Mucosa of descending colon (tissue), 3 donors: ENCODE measurements around the gene GLI1. TPM values are rescaled to one million over a fixed set of nuclear protein-coding genes. Genes with fewer than 3 reads are reported as not detected.
A peak's percentile ranks its signal among the peaks of the same experiment; 100 is the strongest.
"Not testable (repeated sequence)": the region's sequence is repeated elsewhere in the genome, so short reads cannot be mapped to it uniquely, and the experiment has no call there.

Experiments
- ATAC-seq: fragments of 200-7000 bp; cut with Tn5 transposase; one replicate; pipeline ENCODE4 v1.9.1; 2020; ENCODE audit warnings: mild to moderate bottlenecking, moderate library complexity
- DNase-seq, 3 donors: peaks; one replicate each; pipeline ENCODE4 v3.0.0-alpha.2; 2020
- H3K36me3 ChIP-seq: fragments of 200-600 bp; one replicate; pipeline ENCODE4 v1.8.0; 2021; ENCODE audit warnings: low read depth, mild to moderate bottlenecking
- H3K4me1 ChIP-seq: fragments of 200-600 bp; one replicate; pipeline ENCODE4 v1.8.0; 2021; ENCODE audit warnings: low read depth, mild to moderate bottlenecking
- H3K4me3 ChIP-seq: fragments of 200-600 bp; one replicate; pipeline ENCODE4 v1.8.0; 2021; ENCODE audit warnings: mild to moderate bottlenecking
- H3K9me3 ChIP-seq: fragments of 200-600 bp; one replicate; pipeline ENCODE4 v1.8.0; 2021; ENCODE audit warnings: mild to moderate bottlenecking
- intact Hi-C, 2 donors: fragments of 100-400 bp; cut with DNase I in 1 of 2; cut with micrococcal nuclease in 1 of 2; formaldehyde crosslinking; loops; one replicate each; pipeline versions ENCODE4 v1.11.0 to v1.11.1; 2022; cut with DNase I, micrococcal nuclease
- total RNA-seq, 3 donors: library from RNA; stranded (reverse); fragmentation: NEBNext Ultra II Directional in 2 of 3; extraction: Animal tissue kit (Norgen Biotek cat#: 25700) in 2 of 3; gene quantifications; one replicate each; pipeline versions ENCODE4 v1.2.1 to v1.2.4, GENCODE V29; 2021 to 2023
- TF ChIP-seq, protein P1 (sequence below): fragments of 200-600 bp; IDR thresholded peaks from one replicate; pipeline ENCODE4 v1.8.0; 2022; ENCODE audit warnings: antibody characterized with exemption, mild to moderate bottlenecking
- donor health status: DM: no; HTN: no; CAD: no; lungs with moderate emphysema.
- donor health status: DM: no; HTN: no; CAD: no.
- donor health status: DM: no; HTN: yes; CAD: no.

GLI1 gene
- total RNA-seq, 3 donors from 2014 or later: 0.46 to 2.0 (median 1.9) TPM

DNA sequence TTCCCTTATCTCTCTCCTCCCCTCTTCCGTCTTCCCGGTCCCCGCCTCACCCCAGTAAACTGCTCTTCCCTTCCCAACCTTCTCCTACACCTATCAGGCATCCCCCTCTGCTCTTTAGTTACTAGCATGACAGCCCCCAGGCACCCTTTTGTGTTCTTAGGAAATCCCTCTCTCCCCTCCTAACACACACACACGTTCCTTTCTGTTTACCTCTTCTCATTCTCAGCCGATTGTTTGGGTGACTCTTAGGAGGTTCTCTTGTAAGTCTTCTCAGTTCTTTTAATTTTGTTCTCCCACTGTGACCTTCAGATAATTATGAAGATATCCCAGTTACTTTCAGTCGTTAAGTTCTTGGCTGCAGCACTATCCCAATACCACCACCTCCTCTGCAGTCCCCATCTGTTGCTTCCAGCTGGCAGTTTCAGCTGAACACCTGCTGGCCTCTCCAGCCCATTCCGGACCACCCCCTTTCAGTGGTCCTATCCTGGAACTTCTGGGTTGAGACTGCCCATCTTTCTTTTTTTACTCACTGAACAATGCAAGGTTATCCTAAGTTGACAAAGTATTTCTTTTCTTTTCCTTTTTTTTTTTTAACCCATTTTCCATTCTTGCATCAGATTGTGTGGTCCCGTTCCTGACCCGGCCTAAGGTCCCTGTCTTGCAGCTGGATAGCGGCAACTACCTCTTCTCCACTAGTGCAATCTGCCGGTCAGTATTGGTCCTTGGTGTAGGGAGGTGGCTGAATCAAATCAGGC, 29.0 kb downstream of the GLI1 start:
- TF ChIP-seq, protein P1, sequence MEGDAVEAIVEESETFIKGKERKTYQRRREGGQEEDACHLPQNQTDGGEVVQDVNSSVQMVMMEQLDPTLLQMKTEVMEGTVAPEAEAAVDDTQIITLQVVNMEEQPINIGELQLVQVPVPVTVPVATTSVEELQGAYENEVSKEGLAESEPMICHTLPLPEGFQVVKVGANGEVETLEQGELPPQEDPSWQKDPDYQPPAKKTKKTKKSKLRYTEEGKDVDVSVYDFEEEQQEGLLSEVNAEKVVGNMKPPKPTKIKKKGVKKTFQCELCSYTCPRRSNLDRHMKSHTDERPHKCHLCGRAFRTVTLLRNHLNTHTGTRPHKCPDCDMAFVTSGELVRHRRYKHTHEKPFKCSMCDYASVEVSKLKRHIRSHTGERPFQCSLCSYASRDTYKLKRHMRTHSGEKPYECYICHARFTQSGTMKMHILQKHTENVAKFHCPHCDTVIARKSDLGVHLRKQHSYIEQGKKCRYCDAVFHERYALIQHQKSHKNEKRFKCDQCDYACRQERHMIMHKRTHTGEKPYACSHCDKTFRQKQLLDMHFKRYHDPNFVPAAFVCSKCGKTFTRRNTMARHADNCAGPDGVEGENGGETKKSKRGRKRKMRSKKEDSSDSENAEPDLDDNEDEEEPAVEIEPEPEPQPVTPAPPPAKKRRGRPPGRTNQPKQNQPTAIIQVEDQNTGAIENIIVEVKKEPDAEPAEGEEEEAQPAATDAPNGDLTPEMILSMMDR: no peak
- no peaks in the 10 kb centered on the region for H3K9me3 ChIP-seq
- H3K36me3 ChIP-seq: peaks cover 3% of the 10 kb centered on the region
- intact Hi-C loops: no loop called here
- peaks cover 10% of the 10 kb centered on the region for H3K4me1 ChIP-seq
- peak overlapping the region; percentile 71 for H3K4me3 ChIP-seq
- DNase-seq (peak in 1 of 3 donors; percentile 21), ATAC-seq (peak; percentile 40)

DNA sequence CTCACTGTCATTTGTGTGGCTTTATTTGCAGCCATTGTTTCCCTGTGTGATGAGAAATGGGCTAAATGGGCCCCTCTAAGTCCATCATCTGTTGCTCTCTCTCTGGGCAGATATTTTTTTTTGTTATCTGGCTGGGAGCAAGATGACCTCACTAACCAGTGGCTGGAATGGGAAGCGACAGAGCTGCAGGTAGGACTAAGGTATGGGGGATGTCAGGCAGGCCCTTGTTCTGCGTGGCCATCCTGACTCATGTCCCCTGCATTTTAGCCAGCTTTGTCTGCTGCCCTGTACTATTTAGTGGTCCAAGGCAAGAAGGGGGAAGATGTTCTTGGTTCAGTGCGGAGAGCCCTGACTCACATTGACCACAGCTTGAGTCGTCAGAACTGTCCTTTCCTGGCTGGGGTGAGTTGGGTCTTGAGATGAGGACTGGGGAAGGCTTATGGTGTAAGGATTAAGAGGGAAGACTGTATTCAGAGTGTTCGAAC, 29.6 kb downstream of the GLI1 start:
- intact Hi-C loops: no loop called here
- TF ChIP-seq, protein P1: no peak
- DNase-seq (peak in 1 of 3 donors; percentile 12), ATAC-seq (no peak)
- H3K9me3 ChIP-seq: no peaks in the 10 kb centered on the region
- H3K4me3 ChIP-seq: no peak overlapping the region
- H3K4me1 ChIP-seq: peaks cover 10% of the 10 kb centered on the region
- H3K36me3 ChIP-seq: peaks cover 3% of the 10 kb centered on the region

DNA sequence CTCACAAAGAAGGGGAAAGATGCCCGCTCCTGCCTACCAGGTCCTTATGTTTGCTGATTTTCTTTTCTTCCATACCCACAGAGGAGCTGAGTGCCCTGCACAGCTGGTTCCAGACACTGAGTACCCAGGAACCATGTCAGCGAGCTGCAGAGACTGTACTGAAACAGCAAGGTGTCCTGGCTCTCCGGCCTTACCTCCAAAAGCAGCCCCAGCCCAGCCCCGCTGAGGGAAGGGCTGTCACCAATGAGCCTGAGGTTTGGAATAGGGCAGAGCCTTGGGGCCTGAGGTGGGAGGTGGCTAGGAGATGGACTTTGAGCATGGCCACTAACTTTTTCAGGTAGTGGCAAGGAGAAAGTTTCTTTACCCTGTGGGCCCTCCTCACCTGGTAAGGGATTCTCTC, 30.5 kb downstream of the GLI1 start:
- intact Hi-C loops: no loop called here
- ATAC-seq (no peak), DNase-seq (peak in 1 of 3 donors; percentile 16)
- TF ChIP-seq, protein P1: no peak
- Histone ChIP-seq H3K4me1 (peaks cover 10% of the 10 kb centered on the region), H3K4me3 (no peak overlapping the region), H3K36me3 (peaks cover 3% of the 10 kb centered on the region), H3K9me3 (no peaks in the 10 kb centered on the region)

DNA sequence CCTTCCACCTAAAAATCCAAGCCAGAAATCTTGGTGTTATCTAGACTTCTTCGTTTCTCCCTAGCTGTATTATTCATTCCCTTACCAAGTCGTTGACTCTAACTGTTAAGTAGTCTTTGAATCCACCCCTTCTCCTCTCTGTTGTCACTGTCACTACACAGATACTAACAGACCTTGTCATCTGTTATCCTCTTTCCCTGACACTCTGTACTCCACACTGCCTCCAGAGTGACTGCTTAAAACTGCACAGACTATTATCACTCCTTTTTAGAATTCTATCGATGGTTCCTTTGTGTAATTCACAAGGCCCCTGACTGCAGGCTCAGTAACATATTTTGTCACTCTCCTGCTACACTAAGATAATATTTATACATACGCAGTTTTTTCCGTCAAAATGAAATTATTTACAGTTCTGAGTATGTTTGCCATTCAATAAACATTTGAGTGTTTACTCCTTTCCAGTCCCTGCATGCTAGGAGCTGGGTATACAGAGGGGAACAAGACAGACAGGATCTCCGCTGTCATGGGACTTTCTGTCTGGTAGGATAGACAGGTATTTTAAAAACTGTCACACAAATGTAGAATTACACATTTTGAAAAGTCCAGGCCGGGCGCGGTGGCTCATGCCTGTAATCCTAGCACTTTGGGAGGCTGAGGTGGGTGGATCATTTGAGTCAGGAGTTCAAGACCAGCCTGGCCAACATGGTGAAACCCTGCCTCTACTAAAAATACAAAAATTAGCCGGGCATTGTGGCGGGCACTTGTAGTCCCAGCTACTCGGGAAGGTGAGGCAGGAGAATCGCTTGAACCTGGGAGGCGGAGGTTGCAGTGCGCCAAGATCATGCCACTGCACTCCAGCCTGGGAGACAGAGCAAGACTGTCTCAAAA, 32.1 kb downstream of the GLI1 start:
- intact Hi-C loops: no loop called here
- peaks cover 10% of the 10 kb centered on the region for H3K4me1 ChIP-seq
- TF ChIP-seq, protein P1: no peak
- H3K9me3 ChIP-seq: no peaks in the 10 kb centered on the region
- ATAC-seq: no peak
- peaks cover 3% of the 10 kb centered on the region for H3K36me3 ChIP-seq
- H3K4me3 ChIP-seq: no peak overlapping the region
- no peak for DNase-seq

DNA sequence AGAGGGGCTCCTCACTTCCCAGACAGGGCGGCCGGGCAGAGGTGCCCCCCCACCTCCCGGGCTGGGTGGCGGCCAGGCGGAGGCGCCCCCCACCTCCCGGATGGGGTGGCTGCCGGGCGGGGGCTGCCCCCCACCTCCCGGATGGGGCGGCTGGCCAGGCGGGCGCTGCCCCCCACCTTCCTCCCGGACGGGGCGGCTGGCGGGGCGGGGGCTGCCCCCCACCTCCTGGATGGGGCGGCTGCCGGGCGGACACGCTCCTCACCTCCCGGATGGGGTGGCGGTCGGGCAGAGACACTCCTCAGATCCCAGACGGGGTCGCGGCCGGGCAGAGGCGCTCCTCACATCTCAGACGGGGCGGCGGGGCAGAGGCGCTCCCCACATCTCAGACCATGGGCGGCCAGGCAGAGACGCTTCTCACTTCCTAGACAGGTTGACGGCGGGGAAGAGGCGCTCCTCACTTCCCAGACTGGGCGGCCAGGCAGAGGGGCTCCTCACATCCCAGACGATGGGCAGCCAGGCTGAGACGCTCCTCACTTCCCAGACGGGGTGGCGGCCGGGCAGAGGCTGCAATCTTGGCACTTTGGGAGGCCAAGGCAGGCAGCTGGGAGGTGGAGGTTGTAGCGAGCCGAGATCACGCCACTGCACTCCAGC, 35.6 kb downstream of the GLI1 start:
- DNase-seq, H3K36me3 ChIP-seq, H3K4me3 ChIP-seq, H3K9me3 ChIP-seq, ATAC-seq, intact Hi-C loops, H3K4me1 ChIP-seq: not testable (repeated sequence)
